Prostate gland (tissue), 2 donors: Measurements from ENCODE around the gene GPR68.

Source experiments
- POLR2A ChIP-seq: fragments of 450-650 bp; IDR thresholded peaks from one replicate; pipeline ENCODE4 v1.6.1; 2016; ENCODE audit warnings: antibody characterized with exemption, mild to moderate bottlenecking
- TF ChIP-seq, protein P1 (sequence below), 4 experiments: fragments of 200-600 bp in 2 of 4; fragments of 450-650 bp in 2 of 4; sonication (generic) in 2 of 4; IDR thresholded peaks; 1 replicate in 3 of 4; 2 replicates in 1 of 4; pipeline ENCODE4 v1.5.1; 2016 to 2019; ENCODE audit warnings: antibody characterized with exemption in 4 of 4, mild to moderate bottlenecking in 2 of 4, moderate library complexity in 2 of 4

DNA sequence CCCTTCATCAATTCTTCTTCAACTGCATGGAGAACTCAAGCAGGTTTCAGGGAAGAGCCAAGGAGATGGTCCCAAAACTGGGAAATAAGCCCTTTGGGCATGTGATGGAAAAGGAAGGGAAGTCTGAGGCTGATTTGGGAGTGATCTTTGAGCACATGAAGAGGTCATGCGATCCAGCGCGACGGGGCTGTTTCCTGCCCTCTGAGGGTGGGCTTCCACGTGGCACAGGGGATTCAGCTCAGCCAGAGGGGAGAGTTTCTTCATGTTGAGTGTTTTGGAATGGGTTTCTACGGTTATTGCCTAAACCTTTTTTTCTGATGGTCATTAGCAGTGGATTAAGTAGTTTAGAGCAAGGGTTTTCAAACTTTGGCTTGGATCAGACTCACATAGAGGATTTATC is 30.2 kb downstream of the GPR68 start:
- TF ChIP-seq, protein P1, sequence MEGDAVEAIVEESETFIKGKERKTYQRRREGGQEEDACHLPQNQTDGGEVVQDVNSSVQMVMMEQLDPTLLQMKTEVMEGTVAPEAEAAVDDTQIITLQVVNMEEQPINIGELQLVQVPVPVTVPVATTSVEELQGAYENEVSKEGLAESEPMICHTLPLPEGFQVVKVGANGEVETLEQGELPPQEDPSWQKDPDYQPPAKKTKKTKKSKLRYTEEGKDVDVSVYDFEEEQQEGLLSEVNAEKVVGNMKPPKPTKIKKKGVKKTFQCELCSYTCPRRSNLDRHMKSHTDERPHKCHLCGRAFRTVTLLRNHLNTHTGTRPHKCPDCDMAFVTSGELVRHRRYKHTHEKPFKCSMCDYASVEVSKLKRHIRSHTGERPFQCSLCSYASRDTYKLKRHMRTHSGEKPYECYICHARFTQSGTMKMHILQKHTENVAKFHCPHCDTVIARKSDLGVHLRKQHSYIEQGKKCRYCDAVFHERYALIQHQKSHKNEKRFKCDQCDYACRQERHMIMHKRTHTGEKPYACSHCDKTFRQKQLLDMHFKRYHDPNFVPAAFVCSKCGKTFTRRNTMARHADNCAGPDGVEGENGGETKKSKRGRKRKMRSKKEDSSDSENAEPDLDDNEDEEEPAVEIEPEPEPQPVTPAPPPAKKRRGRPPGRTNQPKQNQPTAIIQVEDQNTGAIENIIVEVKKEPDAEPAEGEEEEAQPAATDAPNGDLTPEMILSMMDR (IDR thresholded peaks at IDR 0.05) = no peak
- TF ChIP-seq POLR2A = no peak
